ENCODE results near the gene CIC. TPM values are rescaled to one million over a fixed set of nuclear protein-coding genes. Genes with fewer than 3 reads are reported as not detected.
A peak's percentile ranks its signal among the peaks of the same experiment; 100 is the strongest.
"Not testable (repeated sequence)": the region's sequence is repeated elsewhere in the genome, so short reads cannot be mapped to it uniquely, and the experiment has no call there.

The CIC gene
- total and polyA plus RNA-seq, 2 of the 13 experiments (the other 11 are each of a cell fraction or from before 2014, with no cell fraction given): 5.9 to 8.0 TPM

DNA sequence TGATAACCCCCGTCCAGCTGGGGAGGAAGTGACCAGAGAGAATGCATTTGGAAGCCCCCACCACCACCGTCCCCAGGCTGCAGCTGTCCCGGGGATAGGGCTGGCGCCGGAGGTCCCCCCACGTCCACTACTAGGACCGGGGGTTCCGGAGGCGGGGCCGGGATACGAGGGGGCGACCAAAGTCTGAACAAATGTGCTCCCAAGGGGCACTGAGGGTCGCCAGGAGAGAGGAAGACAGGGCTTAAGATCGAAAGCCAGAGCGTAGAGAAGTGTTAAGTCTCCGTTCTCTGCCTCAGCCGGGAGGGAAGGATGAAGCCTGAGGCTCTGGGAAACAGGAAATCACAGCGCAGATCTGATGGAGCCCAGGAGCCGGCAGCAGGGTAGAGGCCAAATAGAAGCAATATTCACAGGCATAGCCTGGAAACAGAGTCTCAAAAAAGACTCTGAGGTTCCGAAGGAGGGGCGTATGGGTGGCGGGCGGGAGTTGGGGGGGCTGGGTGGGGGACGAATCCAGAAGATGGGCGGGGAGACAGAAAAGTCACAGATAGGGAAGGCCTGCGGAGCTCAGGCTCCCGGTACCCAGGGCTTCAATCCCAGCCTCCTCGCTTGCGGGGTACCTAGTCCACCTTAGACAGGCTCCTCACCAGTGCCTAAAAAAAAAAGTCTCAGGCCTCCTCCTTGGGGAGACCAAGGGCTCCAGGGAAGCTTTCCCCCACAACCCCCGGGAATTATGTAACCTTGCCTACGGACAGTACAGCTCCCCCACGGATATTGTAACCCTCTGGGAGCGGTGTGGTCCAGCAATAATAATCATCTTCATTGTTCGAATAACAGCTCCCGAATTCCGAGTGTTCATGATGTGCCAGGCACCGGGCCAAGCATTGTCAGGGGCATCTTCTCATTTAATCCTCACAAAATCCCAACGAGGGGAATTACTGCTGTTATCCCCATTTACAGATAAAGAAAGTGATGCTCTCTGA is 13.0 kb upstream of the CIC start (continued):
- TF ChIP-seq ZNF639 (CRISPR knock-in tag; conservative IDR thresholded peaks at IDR 0.05) (no peak), ZNF546 (CRISPR knock-in tag; conservative IDR thresholded peaks at IDR 0.05) (no peak), BRCA1 (CRISPR knock-in tag; IDR thresholded peaks at IDR 0.05) (no peak), ZBTB21 (CRISPR knock-in tag; IDR thresholded peaks at IDR 0.05) (no peak), SYNCRIP (IDR thresholded peaks at IDR 0.05; ENCODE audit: insufficient read depth, low read depth, low read length) (no peak), ZFX (CRISPR knock-in tag; IDR thresholded peaks at IDR 0.05; ENCODE audit: low read depth) (0 out of 2 replicates have a peak, but pooled peaks have one; percentile 34), POLR2G (IDR thresholded peaks at IDR 0.05; ENCODE audit: low read depth, low read length) (0 out of 2 replicates have a peak, but pooled peaks have one; percentile 3), JARID2 (CRISPR knock-in tag; IDR thresholded peaks at IDR 0.05; ENCODE audit: insufficient replicate concordance) (no peak), ZSCAN20 (CRISPR knock-in tag; IDR thresholded peaks at IDR 0.05; ENCODE audit: borderline replicate concordance) (0 out of 2 replicates have a peak, but pooled peaks have one; percentile 29)

- H3K36me3 ChIP-seq (replicated peaks in 1 of 2; ENCODE audit: control insufficient read depth in 1 of 2, insufficient read depth in 2 of 2, low read length in 2 of 2); H3K9me3 ChIP-seq (ENCODE audit: low read length); FAIRE-seq; H3K4me2 ChIP-seq (ENCODE audit: low read depth, low read length); H3K27ac ChIP-seq (ENCODE audit: extremely low read length, insufficient read depth, low read length); H4K20me1 ChIP-seq (ENCODE audit: insufficient read depth, low read length); CTCF ChIA-PET (ENCODE audit: low intra/inter-chr PET ratio, low total read pairs); H3K4me3 ChIP-seq (replicated peaks in 1 of 3; ENCODE audit: insufficient read depth in 1 of 3, low read depth in 2 of 3, low read length in 3 of 3); ATAC-seq; H3K27me3 ChIP-seq (ENCODE audit: control insufficient read depth in 1 of 2, insufficient read depth in 2 of 2, low read length in 2 of 2); intact Hi-C loops (cut with micrococcal nuclease; ENCODE audit: unreplicated experiment); H3K9ac ChIP-seq (ENCODE audit: insufficient read depth, low read depth, low read length); in situ Hi-C loops (cut with HindIII; ENCODE audit: extremely low pct_ligation_motif_present, low pct_unique_long_range_greater_than_20kb); H2AFZ ChIP-seq (ENCODE audit: low read length); DNase-seq (ENCODE audit: low spot score); BruUV-seq (replicated peaks): not testable (repeated sequence)
- Histone ChIP-seq H3K79me2 (ENCODE audit: insufficient read depth, low read length) (peaks cover 14% of the 10 kb centered on the region), H3K4me1 (ENCODE audit: insufficient read depth, low read length) (peaks cover 40% of the 10 kb centered on the region)
- TF ChIP-seq ZNF121 (CRISPR knock-in tag; IDR thresholded peaks at IDR 0.05) (0 out of 2 replicates have a peak, but pooled peaks have one; percentile 29), ZNF460 (CRISPR knock-in tag; IDR thresholded peaks at IDR 0.05; ENCODE audit: borderline replicate concordance) (peak; percentile 56)
- WGBS (ENCODE audit: low lambda C conversion rate): 70% methylated on average over 3 of the region's 3 CpGs
- POLR2A ChIA-PET: interaction anchor here (1.3 kb wide), 1 partner anchor 22 kb away, joined by 3 read pairs; no protein-coding TSS in a partner anchor
Measured at GRCh38 chr19:42257842-42258241, 11.2 kb upstream of the CIC start.
